NCI-H226 (cell line): ENCODE results near the gene PRPF4.
A peak's percentile ranks its signal among the peaks of the same experiment; 100 is the strongest.
"Not testable (repeated sequence)": the region's sequence is repeated elsewhere in the genome, so short reads cannot be mapped to it uniquely, and the experiment has no call there.

Experiments
- DNase-seq: peaks from one replicate; pipeline ENCODE4 v3.0.0-alpha.2; 2015

Gene PRPF4

DNA sequence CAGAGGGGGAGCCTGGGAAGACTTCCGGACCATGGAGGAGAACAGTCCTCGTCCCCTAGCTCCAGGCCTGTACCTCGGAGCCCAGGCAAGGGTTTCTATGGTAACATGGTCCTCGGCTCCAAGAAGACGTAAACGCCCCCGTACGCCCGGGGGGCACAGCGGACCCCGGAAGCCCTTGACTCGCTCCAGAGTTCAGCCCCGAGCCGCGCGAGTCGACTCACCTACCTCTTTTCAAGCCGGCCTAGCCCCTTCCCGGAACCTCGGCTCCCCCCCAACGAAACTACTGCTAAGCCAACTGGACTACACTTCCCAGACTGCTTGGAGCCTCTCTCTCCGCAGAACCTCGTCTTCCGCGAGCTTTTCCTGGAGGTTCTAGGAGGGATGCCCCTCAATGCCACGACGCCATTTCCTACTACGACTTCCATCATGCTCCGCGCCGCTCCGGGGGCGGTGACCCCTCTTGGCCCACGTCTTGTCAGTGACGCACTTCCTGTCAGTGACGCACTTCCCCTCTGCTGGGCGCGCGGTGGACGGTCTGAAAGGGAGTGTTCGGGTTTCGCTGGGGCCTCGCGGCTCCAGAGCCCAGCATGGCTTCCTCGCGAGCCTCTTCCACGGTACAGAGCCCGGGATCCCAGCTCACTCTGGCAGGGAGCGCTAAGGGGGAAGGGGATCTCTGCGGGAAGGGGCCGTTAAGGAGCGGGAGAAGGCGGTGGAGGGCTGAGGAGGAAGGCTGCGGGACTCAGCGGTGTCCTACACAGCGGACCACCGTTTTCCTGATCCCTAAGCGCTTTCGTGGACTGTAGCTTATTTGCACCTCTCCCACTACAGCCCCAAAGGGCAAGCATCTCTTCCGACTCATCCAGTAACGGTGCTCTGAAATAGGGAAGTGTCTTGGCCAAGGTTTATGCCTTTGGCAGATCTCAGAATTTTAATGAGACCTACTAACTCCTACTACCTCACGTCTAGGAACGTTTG lies at the start of gene PRPF4, which contains the start of gene CDC26:
TSS of gene PRPF4 (plus strand) at position 502 of the 975 bp plus-strand sequence. CDS start at position 588, 86 bp downstream.
TSS of gene CDC26 (minus strand) at position 416 of the 975 bp plus-strand sequence. CDS start 3,065 bp downstream, outside the sequence.
- peak; percentile 98 for DNase-seq

GRCh38 chr9:113227436-113227835 lies 48.0 kb upstream of the PRPF4 start:
- no peak for DNase-seq

DNA sequence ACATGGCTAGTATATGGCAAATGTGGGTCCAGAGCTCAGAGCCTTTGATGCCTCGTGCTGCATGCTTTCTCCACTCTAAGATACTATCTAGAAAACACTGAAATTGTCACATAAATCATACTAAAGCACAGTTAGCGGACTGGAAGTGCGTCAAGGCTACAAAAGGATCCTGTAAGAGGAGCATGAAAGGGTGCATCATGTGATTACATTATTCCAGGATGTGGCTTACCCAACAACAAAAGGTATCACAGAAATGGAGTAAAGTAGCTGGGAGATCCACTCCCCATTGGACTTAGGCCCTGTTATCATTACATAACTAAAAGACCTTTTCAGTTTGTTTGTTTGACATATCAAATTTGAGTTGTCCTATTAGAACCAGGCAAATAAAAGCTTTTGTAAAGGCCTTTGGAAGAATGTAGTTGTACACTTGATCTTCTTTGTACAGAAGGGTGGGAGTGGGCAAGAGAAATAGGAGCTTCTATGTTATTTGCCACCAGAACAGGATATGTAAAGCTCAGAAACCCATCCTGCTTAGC lies 47.3 kb upstream of the PRPF4 start:
- no peak for DNase-seq

DNA sequence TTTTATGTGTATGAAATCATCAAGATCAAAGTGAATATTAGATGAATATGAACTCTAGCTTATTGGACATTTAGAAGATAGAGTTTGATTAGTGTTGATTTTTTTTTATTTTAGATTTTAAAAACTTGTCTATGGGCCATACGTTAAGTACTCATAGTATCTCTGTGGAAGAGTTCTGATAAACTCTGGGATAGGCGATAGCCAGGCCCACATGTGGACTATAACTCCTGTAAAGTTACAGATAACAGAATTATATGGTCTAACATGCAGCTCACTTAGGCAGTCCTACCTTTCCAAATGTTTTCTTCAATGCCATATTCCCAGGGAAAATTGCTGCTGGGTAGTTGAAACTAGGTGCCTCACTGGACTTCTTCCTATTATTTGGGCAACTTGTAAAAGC lies 43.8 kb upstream of the PRPF4 start:
- DNase-seq, result no peak

GRCh38 chr9:113235701-113236255 lies 39.7 kb upstream of the PRPF4 start:
- not testable (repeated sequence) for DNase-seq

DNA sequence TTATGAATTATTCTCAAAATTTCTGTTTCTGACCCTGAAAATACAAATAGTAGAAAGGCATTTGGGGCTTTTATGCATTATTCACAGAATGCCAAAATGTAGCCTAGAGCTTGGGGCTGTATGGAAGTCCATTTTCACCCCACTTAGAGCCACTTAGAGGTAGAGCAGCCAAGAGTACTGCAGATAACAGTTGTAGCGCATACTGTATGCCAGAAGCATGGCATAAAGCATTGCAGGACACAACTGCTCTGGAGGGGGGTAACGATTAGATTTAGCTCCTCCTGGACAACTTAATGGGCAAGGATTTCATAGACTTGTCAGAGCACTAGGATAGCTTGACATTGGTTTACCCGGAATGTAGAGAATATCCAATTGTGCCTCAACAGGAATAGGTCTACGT lies 38.4 kb upstream of the PRPF4 start:
- no peak for DNase-seq

- DNase-seq, result no peak
Observed at GRCh38 chr9:113238202-113238858, 37.1 kb upstream of the PRPF4 start.

- DNase-seq, result no peak
Observed at GRCh38 chr9:113238859-113239232, 36.6 kb upstream of the PRPF4 start.

- DNase-seq, result no peak
Observed at GRCh38 chr9:113241161-113241560, 34.3 kb upstream of the PRPF4 start.

DNA sequence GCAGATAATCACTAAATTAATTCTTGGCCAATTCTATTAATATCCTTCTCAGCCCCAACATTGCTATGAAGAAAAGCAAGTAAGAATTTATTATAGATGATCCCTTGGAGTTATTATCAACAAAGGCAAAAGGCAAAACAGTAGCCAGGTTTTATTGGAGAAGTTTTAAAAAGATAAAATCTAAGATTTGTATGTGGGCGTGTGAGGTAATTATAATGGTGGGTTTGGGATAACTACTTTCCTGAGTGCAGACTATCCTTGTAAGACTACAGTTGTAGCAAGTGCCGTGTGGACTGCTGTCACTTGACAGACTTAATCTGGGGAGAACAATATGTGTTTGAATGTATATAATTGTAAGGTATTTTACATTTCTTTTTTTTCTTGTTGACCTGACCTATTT lies 30.9 kb upstream of the PRPF4 start:
- DNase-seq, result no peak

DNA sequence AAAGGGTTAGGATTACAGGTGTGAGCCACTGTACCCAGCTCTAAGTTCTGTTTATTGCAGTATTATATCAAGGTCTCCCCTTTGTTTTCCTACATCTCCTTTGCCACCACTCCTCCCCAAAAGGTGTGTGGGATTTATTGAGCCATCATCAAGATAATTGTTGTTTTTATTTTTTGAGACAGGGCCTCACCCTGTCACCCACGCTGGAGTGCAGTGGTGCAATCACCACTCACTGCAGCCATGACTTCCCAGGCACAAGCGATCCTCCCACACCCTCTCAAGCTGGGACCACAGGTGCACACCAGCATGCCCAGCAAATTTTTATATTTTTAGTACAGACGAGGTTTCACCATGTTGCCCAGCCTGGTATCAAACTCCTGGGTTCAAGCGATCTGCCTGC lies 29.6 kb upstream of the PRPF4 start:
- no peak for DNase-seq

DNA sequence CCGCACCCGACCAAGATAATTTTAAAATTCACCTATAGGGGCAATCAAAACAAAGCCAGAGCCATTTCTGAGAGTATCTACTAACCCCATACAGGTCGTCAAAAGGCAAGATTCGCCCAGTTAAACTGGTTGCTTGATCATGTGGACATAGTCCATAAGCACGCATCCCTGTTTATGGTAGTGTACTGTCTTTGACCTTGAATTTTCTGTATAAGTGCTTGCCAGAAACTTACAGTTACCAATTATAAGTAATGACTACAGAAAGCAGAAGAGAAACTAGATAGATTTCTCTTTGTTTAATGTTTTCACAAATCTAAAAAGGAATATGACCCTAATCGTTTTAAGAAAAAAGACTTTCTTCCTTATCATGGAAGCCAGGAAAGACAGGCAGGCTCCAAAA lies 28.5 kb upstream of the PRPF4 start:
- DNase-seq, result no peak

DNA sequence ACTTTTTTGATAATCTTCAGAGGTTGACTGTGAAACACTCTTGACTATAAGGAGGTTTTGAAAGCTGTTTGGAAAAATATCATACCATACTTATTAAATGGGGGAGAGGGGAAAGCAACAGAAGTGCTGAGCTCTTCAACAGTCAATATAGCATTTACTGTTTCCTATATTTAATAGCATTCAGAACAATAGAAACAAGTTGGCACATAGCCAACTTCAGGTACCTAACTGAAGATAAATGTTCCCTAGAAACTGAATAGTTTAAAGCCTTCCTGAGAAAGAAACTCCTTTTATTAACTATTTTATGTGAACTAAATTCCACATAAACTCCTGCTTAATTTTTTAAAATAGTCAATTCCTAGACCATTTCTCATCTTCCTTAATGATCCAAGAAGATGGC lies 27.8 kb upstream of the PRPF4 start:
- DNase-seq, result no peak

GRCh38 chr9:113249661-113250060 lies 25.8 kb upstream of the PRPF4 start:
- DNase-seq, result not testable (repeated sequence)

DNA sequence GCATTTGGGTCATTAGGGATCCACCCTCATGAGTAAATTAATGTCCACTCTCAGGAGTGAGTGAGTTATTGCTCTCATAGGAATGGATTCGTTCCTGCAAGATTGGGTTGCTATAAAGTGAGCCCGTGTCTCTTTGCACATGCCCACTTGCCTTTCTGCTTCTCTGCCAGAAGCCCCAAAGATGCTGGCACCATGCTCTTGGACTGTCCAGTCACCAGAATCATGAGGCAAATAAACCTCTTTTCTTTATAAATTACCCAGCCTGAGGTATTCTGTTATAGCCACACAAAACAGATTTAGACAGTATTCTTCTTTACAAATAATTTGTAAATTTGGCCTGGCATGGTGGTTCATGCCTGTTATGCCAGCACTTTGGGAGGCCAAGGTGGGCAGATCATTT lies 24.7 kb upstream of the PRPF4 start:
- DNase-seq, result no peak

GRCh38 chr9:113254991-113255390 lies 20.5 kb upstream of the PRPF4 start:
- DNase-seq, result no peak

- no peak for DNase-seq
Observed at GRCh38 chr9:113255438-113255837, 20.0 kb upstream of the PRPF4 start.

GRCh38 chr9:113257863-113258262 lies 17.6 kb upstream of the PRPF4 start:
- DNase-seq, result no peak

- DNase-seq, result no peak
Observed at GRCh38 chr9:113258282-113258681, 17.2 kb upstream of the PRPF4 start.

GRCh38 chr9:113261917-113262671 lies 13.4 kb upstream of the PRPF4 start:
- no peak for DNase-seq

DNA sequence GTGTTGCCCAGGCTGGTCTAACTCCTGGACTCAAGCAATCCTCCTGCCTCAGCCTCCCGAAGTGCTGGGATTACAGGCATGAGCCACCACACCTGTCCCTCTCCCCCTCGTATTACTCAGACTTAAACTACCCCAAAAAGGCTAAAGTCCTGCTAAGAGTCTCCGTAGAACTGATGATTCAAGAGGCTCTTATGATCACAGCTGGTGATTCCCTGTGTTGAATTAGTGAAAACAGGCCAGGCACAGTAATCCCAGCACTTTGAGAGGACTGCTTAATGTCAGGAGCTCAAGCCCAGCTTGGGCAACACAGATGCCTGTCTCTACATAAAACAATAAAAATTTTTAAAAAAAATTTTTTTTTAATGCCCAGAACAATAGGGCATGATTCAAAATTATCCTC lies 9.3 kb upstream of the PRPF4 start:
- DNase-seq, result no peak

GRCh38 chr9:113267911-113268566 lies 7.4 kb upstream of the PRPF4 start:
- DNase-seq, result no peak
